GM18519 (cell line): ENCODE measurements around the gene ZNF341.
"Not testable (repeated sequence)": the region's sequence is repeated elsewhere in the genome, so short reads cannot be mapped to it uniquely, and the experiment has no call there.

ENCODE experiments used
- ATAC-seq: cut with Tn5 transposase; IDR thresholded peaks from one replicate; pipeline ENCODE4 v1.9.1; 2021; ENCODE audit warnings: mild to moderate bottlenecking, moderate library complexity; ENCODE audit not compliant: unreplicated experiment, low FRiP score

The ZNF341 gene

DNA sequence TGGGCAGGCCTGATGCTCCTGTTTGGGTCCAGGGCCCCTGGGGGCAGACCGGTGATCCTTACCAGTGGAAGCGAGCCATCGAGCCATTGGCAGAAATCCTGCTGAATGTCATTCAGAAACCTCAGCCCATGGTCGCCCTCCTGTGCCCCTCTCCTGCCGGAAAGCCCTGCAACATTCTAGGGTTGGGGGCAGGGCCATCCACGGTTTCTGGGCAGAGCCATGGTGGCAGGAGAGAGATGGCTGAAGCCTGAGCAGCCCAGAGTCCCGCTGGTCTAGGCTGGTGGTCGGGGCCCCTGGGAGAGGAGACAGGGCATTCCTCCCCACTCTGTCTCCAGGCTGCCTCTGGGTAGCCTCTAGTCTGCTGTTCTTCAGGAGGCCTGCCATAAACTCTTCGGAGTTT is 59.7 kb downstream of the ZNF341 start:
- ATAC-seq: no peak

DNA sequence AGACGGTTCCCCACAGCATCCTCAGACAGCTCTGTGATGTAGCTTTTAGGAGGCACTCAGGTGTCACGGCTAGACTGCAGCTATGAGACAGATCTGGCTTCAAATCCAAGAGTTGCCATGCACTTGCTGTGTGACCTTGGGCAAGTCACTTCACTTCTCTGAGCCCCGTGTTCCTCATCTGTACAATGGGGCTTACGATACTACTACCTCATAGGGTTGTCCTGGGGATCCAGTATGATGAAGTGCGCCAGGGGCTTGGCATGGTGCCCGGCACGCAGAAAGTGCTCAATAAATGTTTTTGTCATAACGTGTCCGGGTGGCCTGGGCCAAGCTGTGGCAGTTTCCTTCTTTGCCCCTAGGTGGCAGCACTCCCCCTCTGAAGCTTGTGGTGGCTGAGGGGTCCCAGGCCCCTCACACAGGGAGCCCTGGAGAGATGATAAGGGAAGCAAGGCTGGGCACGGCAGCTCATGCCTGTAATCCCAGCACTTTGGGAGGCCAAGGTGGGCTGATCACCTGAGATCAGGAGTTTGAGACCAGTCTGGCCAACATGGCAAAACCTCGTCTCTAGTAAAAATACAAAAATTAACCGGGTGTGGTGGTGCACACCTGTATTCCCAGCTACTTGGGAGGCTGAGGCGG is 60.3 kb downstream of the ZNF341 start:
- no peak for ATAC-seq

DNA sequence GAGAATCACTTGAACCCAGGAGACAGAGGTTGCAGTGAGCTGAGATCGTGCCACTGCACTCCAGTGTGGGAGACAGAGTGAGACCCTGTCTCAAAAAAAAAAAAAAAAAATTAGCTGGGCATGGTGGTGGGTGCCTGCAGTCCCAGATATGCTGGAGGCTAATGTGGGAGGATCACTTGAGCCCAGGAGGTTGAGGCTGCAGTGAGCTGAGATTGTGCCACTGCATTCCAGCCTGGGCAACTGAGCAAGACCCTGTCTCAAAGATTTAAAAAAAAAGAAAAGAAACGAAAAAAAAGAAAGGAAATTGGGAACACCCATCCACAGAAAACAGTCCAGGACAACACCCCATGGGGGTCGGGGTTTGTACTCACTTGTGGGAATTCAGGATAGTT is 60.8 kb downstream of the ZNF341 start:
- ATAC-seq: not testable (repeated sequence)

DNA sequence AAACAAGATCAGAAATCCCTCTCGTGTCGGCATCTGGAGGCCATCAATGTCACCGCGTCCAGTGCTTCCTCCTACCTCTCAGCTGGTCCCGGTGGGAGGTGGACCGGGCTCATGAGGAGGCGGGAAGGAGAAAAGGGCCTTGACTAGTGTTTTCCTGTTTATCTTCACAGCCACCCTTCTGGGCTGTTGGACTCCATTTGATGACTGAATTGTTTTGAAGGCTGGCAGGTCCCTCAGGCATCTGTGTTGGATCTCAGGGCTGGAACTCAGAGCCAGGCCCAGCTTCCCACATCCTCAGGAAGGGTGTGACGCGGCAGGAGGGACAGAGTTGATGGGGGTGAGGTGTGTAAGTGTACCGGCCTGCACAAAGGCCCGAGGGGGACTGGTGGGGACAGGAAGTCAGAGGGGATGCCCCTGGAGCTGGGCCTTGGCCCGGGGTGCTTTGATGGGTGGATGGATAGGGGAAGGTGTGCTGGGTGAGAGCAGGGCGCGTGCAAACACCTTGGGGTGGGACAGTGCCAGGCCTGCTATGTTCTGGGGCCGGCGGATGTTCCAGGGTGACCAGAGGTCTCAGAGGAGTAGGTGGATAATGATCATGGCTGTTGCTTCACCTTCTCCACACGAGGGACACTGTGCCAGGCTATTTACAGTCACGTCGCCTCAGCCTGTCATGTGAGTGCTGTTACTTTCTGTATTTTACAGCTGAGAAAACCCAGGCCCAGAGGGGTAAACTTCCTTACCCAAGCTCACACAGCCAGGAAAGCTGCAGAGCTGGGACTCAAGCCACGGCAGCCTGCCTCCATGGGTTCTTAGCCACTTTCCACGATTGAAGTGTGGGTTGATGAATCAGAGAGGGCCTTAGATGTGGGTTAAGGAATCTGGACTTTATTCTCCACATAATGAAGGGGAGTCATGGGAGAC is 61.5 kb downstream of the ZNF341 start:
- no peak for ATAC-seq

DNA sequence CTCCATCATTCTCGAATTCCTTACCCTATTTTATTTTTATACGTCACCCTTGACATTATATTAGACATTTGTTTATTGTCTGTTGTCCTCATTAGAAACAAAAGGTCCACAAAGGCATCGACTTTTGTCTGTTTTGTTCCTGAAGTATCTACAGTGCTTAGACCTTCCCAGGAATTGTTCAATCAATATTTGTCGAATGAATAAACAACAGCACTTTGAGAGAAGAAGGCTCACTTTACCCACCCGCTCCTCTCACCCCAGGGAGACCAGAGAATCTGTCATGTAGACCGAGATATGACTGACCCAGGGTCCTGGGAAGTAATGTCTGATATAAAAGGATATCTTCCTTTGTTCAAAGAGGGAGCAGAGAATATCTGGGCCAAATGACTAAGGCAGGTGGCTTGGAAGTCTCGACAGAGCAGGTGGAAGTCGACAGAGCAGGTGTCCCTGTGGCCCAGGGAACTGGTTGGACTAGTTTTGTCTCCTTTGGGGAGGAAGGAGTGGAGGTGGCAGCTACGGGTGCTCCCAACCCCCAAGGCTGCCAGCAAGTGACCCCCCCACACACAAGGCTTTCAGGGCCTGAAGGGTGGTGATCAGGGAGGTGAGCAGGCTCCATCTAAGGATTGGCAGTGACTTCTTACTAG is 64.6 kb downstream of the ZNF341 start:
- no peak for ATAC-seq

DNA sequence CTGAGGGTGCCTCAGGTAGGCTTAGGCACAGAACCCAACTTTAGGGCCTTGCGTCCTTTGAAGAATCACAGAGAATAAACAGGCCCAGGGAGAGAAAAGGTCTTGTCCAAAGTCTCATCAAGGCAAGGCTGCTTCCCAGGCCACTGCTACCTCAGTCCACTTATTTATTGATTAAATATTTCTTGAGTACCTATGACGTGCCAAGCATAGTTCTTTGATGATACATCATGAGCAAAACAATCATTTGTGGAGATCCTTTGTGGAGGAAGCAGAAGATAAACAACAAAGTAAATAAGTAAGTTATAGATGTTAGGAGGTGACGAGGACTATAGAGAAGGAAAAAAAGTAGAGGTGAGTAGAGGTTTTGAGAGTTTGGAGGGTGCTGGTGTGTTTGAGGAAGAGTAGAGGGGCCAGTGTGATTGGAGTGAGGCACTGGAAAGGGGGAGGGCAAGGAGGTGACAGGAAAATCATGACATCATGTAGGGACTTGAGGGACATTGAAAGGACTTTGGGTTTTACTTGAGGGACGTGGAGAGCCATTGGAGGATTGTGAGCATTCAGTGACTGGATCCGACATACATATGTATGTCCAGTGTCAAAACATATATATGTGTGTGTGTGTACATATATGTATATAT is 65.2 kb downstream of the ZNF341 start:
- ATAC-seq: no peak

DNA sequence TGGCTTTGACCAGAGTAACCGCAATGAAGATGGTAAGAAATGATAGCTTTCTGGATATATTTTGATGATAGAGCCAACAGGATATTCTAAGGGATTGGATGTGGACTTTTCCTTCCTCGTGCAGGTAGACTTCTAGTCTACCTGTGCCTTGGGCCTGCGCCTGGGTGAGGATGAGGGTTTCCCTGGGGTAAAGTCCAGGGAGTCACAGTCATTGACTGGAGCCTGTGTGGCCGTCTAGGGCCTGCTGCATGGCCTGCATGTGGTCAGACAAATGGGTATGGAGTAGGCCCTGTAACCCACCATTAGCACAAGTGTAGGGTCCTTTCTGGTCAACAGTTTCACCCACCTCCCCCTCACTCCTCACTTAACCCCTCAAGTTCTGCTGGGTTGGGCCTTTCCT is 66.6 kb downstream of the ZNF341 start:
- no peak for ATAC-seq

DNA sequence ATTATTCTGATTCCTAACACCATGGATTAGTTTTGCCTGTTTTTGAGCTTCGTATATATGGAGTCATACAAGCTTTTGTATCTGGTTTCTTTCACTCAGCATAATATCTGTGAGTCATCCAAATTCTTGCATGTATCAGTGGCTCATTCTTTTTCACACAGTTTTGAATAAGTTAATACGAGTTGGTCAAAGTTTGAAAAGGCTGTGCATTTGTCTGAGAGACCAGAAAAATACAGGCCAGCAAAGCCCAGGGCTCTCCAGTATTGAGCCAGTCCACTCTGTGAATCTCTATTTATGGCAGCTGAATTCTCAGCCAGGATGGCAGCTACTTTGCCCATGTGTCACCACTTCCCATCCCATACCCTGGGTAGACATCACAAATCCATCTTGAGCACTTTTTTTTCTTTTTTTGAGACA is 72.1 kb downstream of the ZNF341 start:
- ATAC-seq: no peak

DNA sequence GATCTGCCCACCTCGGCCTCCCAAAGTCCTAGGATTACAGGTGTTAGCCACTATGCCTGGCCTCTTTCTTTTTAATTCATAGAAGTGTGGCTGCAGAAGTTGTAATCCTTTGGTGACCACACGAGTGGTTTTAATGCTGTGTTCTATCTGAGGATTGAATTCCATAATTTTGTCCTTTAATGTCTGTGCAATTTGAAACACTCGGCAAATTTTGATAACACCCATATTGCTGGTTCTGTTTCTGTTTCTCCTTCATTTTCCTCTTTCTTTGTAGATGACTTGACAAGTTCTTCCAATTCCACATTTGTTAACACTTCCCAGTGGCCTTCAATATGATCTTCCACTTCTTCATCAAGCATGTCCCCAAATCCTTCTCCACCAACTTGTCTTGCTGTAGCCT is 76.6 kb downstream of the ZNF341 start:
- no peak for ATAC-seq

DNA sequence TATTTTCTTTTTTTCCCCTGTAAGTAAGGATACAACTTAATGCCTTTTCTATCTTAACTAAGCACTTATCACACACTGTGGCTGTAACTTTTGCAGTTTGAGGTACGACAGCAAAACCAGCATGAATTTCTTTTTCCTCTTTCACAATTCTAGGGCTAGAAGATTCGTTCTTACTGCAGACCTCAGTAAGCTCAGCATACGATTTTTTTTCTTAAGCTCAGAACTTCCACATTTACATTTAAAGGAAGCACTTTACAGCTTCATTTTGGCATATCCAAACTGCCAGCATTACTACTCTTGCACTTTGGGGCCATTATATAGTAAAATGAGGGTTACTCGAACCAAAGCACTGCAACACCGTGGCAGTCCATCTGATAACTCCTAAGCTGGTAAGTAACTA is 78.5 kb downstream of the ZNF341 start:
- no peak for ATAC-seq

DNA sequence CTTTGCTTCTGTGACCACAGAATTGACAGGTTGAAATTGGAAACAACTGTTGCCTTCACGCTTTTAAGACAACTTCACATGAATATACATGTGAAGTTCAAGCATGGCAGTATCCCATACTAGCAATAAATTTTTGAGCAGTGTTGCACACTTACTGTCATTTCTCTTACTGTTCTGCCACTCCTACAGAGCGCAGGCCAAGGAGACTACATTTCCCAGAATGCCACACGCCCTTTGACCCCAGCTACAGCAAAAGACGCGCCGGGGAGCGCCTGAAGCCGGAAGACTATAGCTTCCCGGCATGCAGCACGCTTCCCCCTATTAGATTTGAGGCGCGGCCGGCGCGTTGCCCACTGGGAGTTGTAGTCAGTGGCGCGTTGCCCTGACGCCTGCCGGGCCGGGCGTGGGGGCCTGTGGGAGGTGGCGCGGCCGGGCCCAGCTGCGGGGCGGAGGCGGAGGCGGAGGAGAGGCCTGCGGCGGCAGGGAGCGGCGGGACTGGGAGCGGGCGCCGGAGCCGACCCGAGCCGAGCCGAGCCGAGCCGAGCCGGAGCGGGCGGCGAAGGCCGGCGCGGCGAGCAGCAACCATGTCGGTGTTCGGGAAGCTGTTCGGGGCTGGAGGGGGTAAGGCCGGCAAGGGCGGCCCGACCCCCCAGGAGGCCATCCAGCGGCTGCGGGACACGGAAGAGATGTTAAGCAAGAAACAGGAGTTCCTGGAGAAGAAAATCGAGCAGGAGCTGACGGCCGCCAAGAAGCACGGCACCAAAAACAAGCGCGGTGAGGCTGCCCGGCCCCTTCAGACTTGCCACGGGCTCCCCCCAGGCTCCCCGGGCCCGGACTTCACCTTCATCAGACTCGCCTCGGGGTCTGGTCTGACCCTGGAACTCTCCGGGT is 79.3 kb downstream of the ZNF341 start, which contains the start of gene CHMP4B:
Gene CHMP4B, plus strand, starts transcription at position 464 of the 891 bp plus-strand sequence. Its CDS starts 121 bp downstream, at position 585.
- peak; percentile 92 for ATAC-seq

DNA sequence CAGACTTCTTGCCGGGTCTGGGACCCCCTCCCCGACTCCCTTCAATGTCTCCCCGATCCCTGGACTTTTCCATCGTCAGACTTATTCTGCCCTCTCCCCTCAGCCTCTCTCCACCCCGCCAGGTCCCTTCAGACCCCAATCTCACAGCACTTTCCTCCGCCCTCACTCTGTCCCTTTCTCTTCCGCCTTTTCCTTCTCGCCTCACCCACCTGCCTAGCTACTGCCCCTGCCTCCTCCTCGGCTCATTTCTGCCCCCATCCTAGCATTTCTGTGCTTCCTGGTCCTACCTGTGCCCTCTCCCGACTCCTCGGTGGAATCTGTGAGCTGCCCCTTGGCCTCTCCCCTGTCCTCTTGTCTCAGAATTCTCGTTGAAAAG is 80.0 kb downstream of the ZNF341 start:
- ATAC-seq: no peak

DNA sequence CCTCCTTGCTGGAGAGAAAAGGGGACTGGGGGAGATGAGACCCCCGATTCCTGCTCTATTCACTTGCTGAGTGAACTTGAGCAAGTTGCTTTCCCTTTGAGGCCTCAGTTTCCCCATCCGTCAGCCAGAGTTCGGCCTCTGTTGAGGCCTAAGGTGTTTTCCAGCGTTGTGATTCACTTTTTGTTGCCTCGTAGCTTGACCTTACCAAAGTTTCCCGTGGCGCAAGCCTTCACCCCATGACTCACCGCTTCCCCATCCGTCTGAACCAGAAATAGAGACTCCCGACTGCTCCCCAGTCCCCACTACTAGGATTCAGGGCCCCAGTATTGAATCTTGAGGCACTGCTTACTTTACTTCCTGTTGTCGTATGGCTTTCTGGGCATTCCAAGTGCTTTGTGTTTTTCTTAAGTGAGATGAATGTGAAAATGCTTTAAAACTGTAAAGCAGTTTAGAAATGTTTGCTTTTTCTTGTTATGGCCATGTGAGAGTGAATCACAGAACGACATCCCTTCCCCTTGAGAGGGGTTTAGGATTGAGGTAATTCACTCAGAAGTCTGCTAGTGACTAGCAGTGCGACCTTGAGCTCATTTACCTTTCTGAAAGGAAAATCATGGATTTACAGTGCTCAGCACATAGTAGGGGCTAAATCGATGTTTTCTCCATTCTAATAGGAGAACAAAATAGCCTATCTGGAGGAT is 80.5 kb downstream of the ZNF341 start:
- no peak for ATAC-seq

DNA sequence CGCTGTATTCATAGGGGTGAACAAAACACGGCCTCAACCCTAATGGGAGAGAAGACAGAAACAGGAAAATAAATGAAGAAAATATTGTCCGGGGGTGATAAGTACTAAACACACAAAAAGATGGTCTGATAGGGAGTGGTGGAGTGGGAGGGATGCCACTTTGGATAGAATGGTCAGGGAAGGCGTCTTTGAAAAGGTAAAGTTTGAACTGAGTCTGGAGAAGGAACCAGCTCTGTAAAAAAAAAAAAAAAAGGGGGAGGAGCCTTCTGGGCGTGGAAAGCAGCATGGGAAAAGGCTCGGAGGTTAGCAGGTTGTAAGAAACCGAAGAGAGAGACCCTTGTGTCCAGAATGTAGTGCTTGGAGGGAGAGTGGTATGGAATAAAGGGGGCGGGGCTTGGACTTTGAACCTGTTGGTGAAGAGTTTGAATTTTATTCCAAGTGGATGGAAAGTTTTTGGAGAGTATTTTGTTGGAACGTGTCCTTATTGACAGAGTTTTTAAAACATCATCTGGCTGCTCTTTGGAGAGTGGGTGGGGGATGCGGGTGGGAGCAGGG is 81.2 kb downstream of the ZNF341 start:
- no peak for ATAC-seq

DNA sequence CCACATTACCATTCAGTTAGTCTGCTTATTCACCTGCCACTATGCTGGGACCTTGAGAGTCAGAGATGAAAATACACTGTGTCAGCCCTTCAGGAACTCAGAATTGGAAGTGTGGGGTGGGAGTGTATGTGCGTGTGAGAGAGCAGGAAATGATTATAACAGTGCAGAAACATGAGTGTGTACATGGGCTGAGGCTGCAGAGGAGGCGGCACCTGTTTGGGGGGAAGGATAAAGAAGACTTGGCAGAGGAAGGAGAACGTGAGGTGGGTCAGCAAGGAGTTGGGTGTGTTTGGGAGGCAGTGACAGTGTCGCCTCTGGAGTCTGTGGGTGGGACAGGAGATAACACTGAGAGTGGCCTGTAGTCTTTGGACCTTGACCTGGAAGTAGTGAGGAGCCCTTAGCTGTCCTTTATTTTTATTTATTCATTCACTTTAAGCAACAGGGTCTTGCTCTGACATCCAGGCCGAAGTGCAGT is 82.5 kb downstream of the ZNF341 start:
- ATAC-seq: no peak

DNA sequence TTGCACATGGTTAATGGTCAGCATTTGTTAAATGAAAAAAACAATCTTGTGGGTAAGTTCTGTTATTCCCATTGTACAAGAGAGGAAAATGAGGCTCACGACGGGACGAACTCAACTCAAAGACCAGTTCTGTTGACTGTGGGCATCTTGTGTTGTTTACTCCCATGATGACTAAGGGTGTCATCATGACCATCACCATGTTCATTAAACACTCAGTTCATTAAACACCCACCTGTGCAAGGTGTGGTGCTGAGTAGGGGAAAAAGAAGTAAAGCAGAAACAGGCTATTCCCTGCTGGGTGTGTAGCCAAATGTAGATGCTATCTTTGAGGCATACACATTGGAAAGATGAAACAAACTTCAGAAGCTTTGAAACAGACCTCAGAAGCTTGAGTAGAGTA is 83.9 kb downstream of the ZNF341 start:
- ATAC-seq: no peak

DNA sequence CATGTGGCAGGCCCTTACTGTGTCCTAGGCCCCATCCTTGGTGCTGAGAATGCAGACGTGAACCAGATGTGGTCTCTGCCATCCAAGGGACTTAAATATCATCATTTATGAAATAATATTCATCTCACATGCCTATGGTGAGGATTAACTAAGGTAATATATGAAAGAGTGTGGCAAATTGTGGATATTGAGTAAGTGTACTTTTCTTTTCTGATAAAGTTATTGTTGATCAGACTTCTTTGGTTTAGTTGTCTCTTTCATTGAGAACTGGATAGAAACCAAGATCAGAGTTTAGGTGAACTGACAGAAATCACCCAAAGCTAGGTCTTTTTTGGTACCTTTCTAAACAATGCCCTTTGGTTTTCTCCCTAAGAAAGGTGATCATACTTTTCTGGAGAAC is 84.4 kb downstream of the ZNF341 start:
- no peak for ATAC-seq

DNA sequence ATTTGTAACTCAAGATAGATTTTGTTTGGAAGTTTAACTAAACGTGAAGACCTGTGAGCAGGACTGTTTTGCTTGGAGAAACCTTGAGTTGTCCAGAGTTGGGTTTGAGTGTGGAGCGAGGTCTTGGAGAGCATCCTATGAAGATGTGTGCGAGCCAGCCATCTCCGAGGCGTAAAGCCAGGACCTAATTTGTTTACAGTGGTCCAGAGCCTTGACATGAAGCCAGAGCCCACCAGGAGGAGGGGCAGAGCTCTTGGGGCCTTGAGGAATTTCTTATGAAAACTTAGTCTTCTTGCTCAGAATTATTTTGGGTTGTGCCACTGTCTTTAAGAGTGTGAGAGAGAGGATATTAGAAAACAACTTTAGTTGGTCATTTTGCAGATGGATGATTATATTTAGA is 85.6 kb downstream of the ZNF341 start:
- no peak for ATAC-seq

DNA sequence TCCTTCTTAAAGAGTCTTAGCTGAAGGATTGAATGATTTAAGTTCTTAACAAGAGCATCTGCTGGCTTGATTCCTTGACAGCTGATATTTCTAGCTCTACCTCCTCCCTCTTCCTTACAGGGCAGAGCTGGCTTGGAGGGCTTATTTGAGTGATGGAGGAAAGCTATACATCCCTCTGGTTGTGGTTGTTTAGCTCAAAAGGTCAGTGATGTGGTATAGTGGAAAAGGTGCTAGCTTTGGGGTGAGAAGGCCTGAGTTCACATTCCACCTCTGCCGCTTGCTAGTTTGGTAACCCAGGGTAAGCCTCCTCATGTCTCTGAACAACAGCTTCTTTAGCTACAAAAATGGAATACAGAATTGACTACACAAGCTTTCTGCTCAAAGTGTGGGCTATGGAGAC is 87.7 kb downstream of the ZNF341 start:
- no peak for ATAC-seq
